Measurements from ENCODE around the gene TBCB.

DNA sequence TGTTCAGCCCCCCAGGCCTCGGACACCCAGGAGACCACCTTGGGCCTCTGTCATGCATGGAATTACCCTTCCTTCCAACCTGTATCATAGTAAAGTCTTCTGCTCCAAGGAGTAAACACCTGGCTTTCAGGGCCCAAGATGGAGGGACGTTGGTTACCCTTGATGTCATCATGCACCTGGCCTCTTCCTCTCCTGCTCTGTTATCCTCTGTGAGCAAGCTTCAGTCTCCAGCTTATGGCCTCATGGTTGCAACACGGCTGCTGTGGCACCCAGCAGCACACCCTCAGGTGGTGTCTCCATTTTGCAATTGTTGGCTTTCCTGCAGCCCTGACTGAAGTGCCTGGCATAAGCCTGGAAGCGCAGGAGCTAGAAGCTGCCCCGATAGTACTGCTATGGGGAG lies 8.3 kb upstream of the TBCB start:
- TF ChIP-seq, protein P1, sequence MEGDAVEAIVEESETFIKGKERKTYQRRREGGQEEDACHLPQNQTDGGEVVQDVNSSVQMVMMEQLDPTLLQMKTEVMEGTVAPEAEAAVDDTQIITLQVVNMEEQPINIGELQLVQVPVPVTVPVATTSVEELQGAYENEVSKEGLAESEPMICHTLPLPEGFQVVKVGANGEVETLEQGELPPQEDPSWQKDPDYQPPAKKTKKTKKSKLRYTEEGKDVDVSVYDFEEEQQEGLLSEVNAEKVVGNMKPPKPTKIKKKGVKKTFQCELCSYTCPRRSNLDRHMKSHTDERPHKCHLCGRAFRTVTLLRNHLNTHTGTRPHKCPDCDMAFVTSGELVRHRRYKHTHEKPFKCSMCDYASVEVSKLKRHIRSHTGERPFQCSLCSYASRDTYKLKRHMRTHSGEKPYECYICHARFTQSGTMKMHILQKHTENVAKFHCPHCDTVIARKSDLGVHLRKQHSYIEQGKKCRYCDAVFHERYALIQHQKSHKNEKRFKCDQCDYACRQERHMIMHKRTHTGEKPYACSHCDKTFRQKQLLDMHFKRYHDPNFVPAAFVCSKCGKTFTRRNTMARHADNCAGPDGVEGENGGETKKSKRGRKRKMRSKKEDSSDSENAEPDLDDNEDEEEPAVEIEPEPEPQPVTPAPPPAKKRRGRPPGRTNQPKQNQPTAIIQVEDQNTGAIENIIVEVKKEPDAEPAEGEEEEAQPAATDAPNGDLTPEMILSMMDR (conservative IDR thresholded peaks at IDR 0.05 in 1 of 2, IDR thresholded peaks at IDR 0.05 in 1 of 2; ENCODE audit: extremely low read depth in 1 of 2, insufficient read depth in 1 of 2, low read depth in 1 of 2, low read length in 2 of 2): no peak
- no peak for TF ChIP-seq EZH2 (IDR thresholded peaks at IDR 0.05; ENCODE audit: borderline replicate concordance, low read length)
